OCI-LY1 (cell line): ENCODE results near the gene ZNF850.
"Not testable (repeated sequence)": the region's sequence is repeated elsewhere in the genome, so short reads cannot be mapped to it uniquely, and the experiment has no call there.

Experiments
- H2AFZ ChIP-seq: fragments of 200-600 bp; sonication (generic), shearing (Covaris generic); 2 replicates; pipeline ENCODE4 v1.6.0; 2014; ENCODE audit warnings: antibody characterized with exemption, mild to moderate bottlenecking, low read length
- H3F3A ChIP-seq: fragments of 200-600 bp; sonication (generic), shearing (Covaris generic); 2 replicates; pipeline ENCODE4 v1.6.0; 2014; ENCODE audit warnings: mild to moderate bottlenecking, antibody characterized with exemption, low read length, moderate library complexity; ENCODE audit not compliant: insufficient read depth
- H3K27ac ChIP-seq: fragments of 200-600 bp; sonication (generic); 2 replicates; pipeline ENCODE4 v1.5.1; 2014; ENCODE audit warnings: low read length, mixed run types, mild to moderate bottlenecking, low read depth; ENCODE audit not compliant: poor library complexity, severe bottlenecking
- H3K27me3 ChIP-seq: fragments of 200-600 bp; sonication (generic); 2 replicates; pipeline ENCODE4 v1.6.0; 2014; ENCODE audit warnings: antibody characterized with exemption, mild to moderate bottlenecking, low read length, moderate library complexity; ENCODE audit not compliant: insufficient read depth
- H3K36me3 ChIP-seq: fragments of 200-600 bp; sonication (generic); 2 replicates; pipeline ENCODE4 v1.6.1; 2014; ENCODE audit warnings: mild to moderate bottlenecking, antibody characterized with exemption, low read length, moderate library complexity, mixed read lengths; ENCODE audit not compliant: insufficient read depth
- H3K4me1 ChIP-seq: fragments of 200-600 bp; sonication (generic); 2 replicates; pipeline ENCODE4 v1.5.1; 2014; ENCODE audit warnings: mild to moderate bottlenecking, low read length, moderate library complexity; ENCODE audit not compliant: insufficient read depth, severe bottlenecking
- H3K4me2 ChIP-seq: fragments of 200-600 bp; sonication (generic), shearing (Covaris generic); 2 replicates; pipeline ENCODE4 v1.6.1; 2014; ENCODE audit warnings: low read length
- H3K4me3 ChIP-seq: fragments of 200-600 bp; sonication (generic); 2 replicates; pipeline ENCODE4 v1.5.1; 2014; ENCODE audit warnings: low read length, low read depth, mild to moderate bottlenecking, mixed read lengths; ENCODE audit not compliant: poor library complexity, severe bottlenecking
- H3K79me2 ChIP-seq: fragments of 200-600 bp; shearing (Covaris generic); 2 replicates; pipeline ENCODE4 v1.6.1; 2016; ENCODE audit warnings: mixed run types, low read length, mixed read lengths; ENCODE audit not compliant: insufficient read depth
- H3K9ac ChIP-seq: fragments of 200-600 bp; sonication (generic), shearing (Covaris generic); 2 replicates; pipeline ENCODE4 v1.6.1; 2014; ENCODE audit warnings: mild to moderate bottlenecking, low read length, mixed read lengths
- H3K9me2 ChIP-seq: fragments of 200-600 bp; sonication (generic), shearing (Covaris generic); 2 replicates; pipeline ENCODE4 v1.6.1; 2014; ENCODE audit warnings: low read depth, mild to moderate bottlenecking, low read length, mixed read lengths
- H3K9me3 ChIP-seq: fragments of 200-600 bp; shearing (Covaris generic); 2 replicates; pipeline ENCODE4 v1.6.1; 2014; ENCODE audit warnings: low read length, mixed read lengths
- H4K20me1 ChIP-seq: fragments of 200-600 bp; sonication (generic), shearing (Covaris generic); 2 replicates; pipeline ENCODE4 v1.6.0; 2016; ENCODE audit warnings: mild to moderate bottlenecking, low read length; ENCODE audit not compliant: insufficient read depth
- CTCF ChIP-seq: fragments of 200-600 bp; sonication (generic), shearing (Covaris generic); IDR thresholded peaks from 2 replicates; pipeline ENCODE4 v1.5.1; 2017; ENCODE audit warnings: mild to moderate bottlenecking, antibody characterized with exemption, low read length, moderate library complexity, mixed read lengths
- EZH2 ChIP-seq: fragments of 200-600 bp; sonication (generic), shearing (Covaris generic); IDR thresholded peaks from 2 replicates; pipeline ENCODE4 v1.8.0; 2017; ENCODE audit warnings: borderline replicate concordance, mixed run types, mild to moderate bottlenecking, antibody characterized with exemption, low read length, moderate library complexity, mixed read lengths

The ZNF850 gene

DNA sequence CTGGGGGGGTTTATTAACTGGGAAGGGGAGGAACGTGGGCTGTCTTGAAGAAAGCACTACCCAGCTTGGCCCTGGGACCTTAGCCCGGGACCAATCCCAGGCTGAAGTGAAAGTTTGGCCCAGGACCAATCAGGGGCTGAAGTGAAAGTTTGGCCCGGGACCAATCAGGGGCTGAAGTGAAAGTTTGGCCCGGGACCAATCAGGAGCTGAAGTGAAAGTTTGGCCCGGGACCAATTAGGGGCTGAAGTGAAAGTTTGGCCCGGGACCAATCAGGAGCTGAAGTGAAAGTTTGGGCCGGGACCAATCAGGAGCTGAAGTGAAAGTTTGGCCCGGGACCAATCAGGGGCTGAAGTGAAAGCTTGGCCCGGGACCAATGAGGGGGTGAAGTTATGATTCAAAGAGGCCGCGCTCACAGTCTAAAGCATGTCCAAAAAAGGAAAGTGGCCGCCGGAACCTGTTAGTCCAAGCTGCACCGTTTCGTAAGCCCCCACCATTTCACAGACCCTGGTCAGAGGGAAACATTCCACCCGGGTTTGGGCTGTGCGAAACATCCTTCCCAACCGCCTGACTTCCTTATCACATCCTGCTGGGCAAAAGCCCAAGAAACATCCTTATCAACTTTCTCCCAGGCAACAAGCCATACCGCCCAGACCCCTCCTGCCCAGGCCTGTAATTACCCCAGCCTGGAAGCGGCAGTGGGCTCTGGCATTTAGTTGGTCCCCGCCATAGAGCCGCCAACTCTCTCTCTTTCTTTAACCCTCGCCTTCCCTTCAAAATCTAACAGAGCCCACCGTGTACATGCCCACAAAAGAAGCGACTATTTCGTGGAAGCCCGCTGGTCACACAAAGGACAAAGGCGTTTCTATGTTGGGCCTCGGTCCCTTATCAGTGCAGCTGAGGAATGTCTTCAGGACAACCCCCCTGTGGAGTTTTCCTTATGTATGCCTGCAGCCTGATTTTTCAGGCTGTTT lies 1.1 kb downstream of the ZNF850 start:
- TF ChIP-seq CTCF, result no peak
- no peak for TF ChIP-seq EZH2
- H3K4me2 ChIP-seq, result peak overlapping the region; percentile 93
- H3F3A ChIP-seq, result no peaks in the 10 kb centered on the region
- peak overlapping the region; percentile 96 for H3K9ac ChIP-seq
- H3K9me2 ChIP-seq, result no peaks in the 10 kb centered on the region
- H3K36me3 ChIP-seq, result peaks cover 12% of the 10 kb centered on the region
- peaks cover 11% of the 10 kb centered on the region for H3K4me1 ChIP-seq
- H3K79me2 ChIP-seq, result no peaks in the 10 kb centered on the region
- H3K4me3 ChIP-seq, result peak overlapping the region; percentile 87
- H2AFZ ChIP-seq, result no peak overlapping the region
- no peaks in the 10 kb centered on the region for H4K20me1 ChIP-seq
- H3K9me3 ChIP-seq, result peaks cover 20% of the 10 kb centered on the region
- H3K27me3 ChIP-seq, result no peaks in the 10 kb centered on the region
- H3K27ac ChIP-seq, result peak overlapping the region; percentile 64

- H3K4me2 ChIP-seq, result no peak overlapping the region
- H3K36me3 ChIP-seq, result peaks cover 98% of the 10 kb centered on the region
- H2AFZ ChIP-seq, result no peak overlapping the region
- no peak for TF ChIP-seq CTCF
- TF ChIP-seq EZH2, result no peak
- no peak overlapping the region for H3K27ac ChIP-seq
- H3K9ac ChIP-seq, result no peak overlapping the region
- no peaks in the 10 kb centered on the region for H3K4me1 ChIP-seq
- peaks cover 54% of the 10 kb centered on the region for H3K9me3 ChIP-seq
- no peaks in the 10 kb centered on the region for H4K20me1 ChIP-seq
- no peaks in the 10 kb centered on the region for H3F3A ChIP-seq
- H3K9me2 ChIP-seq, result no peaks in the 10 kb centered on the region
- H3K27me3 ChIP-seq, result no peaks in the 10 kb centered on the region
- no peak overlapping the region for H3K4me3 ChIP-seq
- no peaks in the 10 kb centered on the region for H3K79me2 ChIP-seq
Observed at GRCh38 chr19:36750066-36750691, 22.4 kb downstream of the ZNF850 start.

DNA sequence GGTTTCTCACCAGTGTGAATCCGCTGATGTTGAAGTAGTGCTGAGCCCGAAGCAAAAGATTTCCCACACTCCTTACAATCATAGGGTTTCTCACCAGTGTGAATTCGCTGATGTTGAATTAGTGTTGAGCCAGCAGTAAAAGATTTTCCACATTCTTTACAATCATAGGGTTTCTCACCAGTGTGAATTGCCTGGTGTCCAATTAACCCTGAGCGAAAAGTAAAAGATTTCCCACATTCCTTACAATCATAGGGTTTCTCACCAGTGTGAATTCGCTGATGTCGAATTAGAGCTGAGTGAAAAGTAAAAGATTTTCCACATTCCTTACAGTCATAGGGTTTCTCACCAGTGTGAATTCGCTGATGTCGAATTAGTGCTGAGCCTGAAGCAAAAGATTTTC lies 23.0 kb downstream of the ZNF850 start:
- not testable (repeated sequence) for H3K4me1 ChIP-seq, H3K79me2 ChIP-seq, H3K4me2 ChIP-seq, H3K9me2 ChIP-seq, H4K20me1 ChIP-seq, H3F3A ChIP-seq, H3K9ac ChIP-seq, H2AFZ ChIP-seq, H3K27me3 ChIP-seq, H3K27ac ChIP-seq, H3K4me3 ChIP-seq
- Histone ChIP-seq H3K9me3 (peaks cover 54% of the 10 kb centered on the region), H3K36me3 (peaks cover 92% of the 10 kb centered on the region)
